HPDE6-E6E7 (cell line): ENCODE results near the gene RGPD8.
"Not testable (repeated sequence)": the region's sequence is repeated elsewhere in the genome, so short reads cannot be mapped to it uniquely, and the experiment has no call there.

Experiments
- DNase-seq: peaks from one replicate; pipeline ENCODE4 v3.0.0; 2011; ENCODE audit warnings: missing footprints; ENCODE audit errors: extremely low spot score

Gene RGPD8

DNA sequence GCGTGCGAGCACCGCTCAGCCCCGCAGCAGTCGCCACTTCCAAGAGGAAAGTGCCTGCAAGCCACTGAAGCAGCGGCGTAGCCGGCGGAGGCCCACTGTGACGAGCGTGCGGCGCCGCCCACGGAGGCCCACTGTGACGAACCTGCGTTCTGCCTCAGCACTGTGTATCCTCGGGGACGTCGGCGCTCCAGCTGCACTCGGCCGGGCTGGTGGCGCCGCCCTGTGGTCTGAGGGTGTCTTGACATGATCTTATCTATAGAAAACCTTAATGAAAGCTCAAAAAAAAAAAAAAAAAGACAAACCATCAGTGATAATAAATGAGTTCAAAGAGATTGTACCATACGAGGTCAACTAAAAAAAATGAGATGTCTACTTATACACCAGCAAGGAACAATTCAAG lies at the start of gene RGPD8:
RGPD8 (minus strand) TSS at position 166 of the 400 bp plus-strand sequence. CDS start 192 bp downstream, outside the sequence.
- not testable (repeated sequence) for DNase-seq

DNA sequence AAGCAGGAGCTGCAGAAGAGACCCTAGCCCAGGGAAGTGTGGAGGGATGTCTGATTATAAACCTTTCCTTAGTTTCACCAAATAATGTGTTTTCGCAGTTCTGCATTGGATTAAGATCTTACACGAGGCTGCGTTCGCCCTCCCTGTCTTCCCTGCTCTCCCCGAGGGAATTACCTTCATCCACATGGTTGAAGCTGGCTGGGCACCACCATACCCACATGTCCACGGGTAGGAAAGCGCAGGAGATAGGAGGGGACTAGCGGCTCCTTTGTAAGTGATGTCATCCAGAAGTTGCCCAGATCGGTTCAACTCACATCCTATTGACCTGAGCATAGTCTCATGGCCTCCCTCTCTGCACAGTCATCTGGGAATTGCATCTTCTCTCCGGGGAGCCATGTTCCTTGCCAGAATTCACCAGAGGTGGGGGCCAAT lies 49.6 kb upstream of the RGPD8 start:
- DNase-seq: no peak

DNA sequence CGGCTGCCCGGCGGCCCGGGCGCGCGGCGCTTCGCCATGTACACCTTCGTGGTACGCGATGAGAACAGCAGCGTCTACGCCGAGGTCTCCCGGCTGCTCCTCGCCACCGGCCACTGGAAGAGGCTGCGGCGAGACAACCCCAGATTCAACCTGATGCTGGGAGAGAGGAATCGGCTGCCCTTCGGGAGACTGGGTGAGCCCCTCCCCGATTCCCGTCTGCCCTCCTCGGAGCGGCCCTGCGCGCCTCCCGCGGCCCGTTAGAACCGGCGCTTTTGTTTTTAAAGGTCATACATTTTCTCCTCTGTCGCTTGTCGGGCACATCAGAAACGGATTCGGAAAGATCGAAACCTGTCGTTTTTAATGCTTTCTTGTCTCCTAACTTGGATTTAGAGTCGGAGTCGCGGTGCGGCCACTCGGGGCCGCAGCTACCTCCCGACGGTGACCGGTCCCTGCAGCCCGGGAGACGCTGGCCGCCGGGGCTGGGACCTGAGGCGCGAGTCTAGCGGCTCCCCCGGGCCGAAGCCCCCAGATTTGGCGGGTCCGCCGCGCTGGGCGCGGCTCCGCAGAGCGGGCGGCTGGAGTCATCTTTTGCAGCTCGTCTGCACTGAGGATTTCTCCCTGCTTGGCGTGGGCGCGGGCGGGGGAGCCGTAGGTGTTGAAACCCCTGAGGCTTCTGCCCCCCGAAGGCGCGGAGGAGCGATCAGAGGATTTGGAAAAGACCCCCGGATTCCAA lies 49.0 kb upstream of the RGPD8 start:
- DNase-seq: peak; percentile 50

GRCh38 chr2:112481528-112482233 lies 48.2 kb upstream of the RGPD8 start, which contains the start of gene TTL:
Gene TTL, plus strand, starts transcription at chr2:112482156. Its CDS starts 189 bp downstream, at chr2:112482345.
- peak; percentile 63 for DNase-seq

DNA sequence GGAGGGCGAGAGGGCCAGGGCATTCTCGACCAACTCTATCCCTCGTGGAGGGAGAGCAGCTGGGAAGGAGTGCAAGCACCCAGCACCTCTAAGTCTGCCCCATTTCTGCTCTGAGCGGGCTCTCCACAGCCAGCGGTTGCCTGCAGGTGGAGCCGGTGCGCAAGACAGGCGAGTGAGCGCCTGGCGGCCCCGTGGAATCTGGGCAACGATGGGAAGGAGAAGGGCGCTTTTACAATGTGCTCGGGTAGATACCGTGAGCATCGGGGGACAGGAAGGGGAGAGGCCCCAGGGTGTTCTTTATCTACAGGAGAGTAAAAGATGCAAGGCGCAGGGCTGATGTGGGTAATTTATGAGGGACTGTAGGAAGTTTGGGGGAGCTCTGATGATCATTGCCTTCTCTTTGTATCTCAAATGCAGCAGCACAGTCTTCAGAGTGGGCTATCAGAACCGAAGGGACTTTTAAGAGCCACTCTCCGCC lies 47.6 kb upstream of the RGPD8 start:
- DNase-seq: peak; percentile 94

GRCh38 chr2:112480530-112481049 lies 47.1 kb upstream of the RGPD8 start:
- no peak for DNase-seq

DNA sequence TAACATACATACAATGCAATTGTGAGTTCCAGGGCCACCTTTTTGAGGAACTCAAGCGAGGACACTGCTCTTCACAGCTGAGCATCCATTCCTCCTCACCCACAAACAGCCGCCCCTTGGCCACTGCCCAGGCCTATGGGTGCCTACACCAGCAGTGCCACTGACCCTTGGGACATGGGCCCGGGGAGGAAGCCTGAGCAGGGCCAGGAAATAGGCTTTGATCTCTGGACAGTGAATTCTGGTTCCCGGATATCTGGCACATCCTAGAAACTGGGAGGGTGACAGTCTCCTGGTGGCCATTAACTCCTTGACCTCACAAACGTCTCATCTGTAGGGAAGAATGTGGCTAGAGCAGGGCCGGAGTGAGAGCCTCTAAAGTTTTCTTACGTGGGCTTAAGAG lies 43.0 kb upstream of the RGPD8 start:
- no peak for DNase-seq

DNA sequence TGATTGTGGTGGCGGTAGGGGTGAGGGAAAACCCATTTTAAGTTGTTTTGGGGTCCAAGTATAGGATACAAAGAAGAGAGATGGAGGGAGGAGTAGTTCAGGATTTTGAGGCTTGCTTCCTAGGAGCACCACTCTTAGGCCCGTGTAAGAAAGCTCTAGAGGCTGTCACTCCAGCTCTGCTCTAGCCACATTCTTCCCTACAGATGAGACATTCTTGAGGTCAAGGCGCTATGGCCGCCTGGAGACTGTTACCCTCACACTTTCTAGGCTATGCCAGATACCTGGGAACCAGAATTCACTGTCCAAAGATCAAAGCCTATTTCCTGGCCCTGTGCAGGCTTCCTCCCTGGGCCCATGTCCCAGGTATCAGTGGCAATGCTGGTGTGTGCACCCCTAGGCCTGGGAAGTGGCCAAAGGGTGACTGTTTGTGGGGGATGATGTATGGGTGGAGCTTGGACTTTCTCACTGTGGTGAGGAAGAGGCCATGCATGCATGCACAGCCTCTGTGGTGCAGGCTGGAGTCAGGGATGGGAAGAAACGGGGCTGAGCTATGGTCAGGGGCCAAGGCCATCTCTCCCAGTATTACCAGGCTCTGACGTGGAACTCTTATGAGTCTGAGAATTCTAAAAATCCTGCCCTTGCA lies 41.5 kb upstream of the RGPD8 start:
- no peak for DNase-seq

- no peak for DNase-seq
Measured at GRCh38 chr2:112472547-112473263, 39.3 kb upstream of the RGPD8 start.

DNA sequence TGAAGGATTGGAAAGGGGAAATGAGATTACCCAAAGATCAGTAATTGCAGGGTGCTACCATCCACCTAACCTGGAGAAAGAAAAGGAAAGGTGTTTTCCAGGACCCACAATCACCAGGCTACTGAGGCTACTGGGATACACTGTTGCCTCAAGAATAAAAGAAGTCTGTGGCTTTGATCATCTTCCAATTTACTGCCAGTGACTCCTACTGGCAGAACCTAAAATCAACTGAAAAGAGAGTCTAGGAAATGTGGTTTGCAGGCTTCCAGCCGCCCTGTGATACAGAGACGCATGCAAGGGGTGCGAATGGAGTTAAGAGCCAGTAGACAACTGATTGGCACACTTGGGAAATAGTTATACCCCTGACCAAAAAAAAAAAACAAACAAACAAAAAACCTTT lies 31.9 kb upstream of the RGPD8 start:
- no peak for DNase-seq

DNA sequence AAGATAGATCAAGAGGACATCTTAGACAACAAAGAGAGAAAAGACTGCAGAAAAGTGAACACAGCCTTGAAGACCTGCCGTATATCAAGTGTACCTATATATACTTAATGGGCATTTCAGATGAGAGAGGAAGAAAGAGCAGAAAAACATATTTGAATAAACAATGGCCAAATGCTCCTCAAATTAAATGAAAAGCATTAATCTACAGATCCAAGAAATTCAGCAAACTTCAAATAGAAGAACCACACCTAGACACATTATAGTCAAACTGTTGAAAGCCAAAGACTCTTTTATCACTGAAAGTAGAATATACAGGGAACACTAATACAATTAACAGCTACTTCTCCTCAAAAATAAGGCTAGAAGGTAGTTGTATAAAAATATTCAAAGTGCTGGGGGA lies 29.8 kb upstream of the RGPD8 start:
- DNase-seq: no peak

- DNase-seq: no peak
Measured at GRCh38 chr2:112462178-112462577, 28.7 kb upstream of the RGPD8 start.

DNA sequence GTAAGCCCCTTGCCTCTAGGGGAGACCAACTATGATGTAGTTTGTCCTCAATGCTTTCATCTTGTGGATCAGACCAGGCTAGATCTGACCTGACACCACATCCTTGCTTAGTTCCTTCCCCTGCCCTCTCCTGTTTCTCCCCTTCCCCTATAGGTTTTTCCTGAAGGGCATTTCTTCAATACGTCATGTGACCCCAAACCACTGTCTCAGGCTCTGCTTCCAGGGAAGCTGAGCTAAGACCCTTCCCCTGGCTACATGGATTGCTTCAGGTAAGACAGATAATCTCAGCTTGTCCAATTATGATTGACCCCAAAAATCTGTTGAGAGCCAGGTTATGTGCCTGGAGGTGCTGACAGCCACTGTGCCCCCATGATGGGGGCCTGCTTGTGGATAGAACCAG lies 25.9 kb upstream of the RGPD8 start:
- DNase-seq: no peak

GRCh38 chr2:112454586-112454985 lies 21.1 kb upstream of the RGPD8 start:
- DNase-seq: no peak

GRCh38 chr2:112451317-112451716 lies 17.9 kb upstream of the RGPD8 start:
- no peak for DNase-seq

DNA sequence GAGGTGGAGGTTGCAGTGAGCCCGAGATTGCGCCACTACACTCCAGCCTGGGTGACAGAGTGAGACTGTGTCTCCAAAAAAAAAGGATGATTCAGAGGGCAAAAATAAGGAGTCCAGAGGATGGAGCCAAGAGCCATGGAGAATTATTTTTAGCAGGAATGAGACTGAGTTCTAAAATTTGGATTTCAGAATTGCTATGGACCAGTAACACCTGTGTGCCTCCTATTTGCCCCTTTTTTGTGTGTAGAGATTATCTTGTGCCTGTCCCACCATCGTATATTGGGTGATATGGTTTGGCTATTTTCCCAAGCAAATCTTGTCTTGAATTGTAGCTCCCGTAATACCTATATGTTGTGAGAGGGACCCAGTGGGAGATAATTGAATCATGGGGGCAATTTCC lies 16.4 kb upstream of the RGPD8 start:
- no peak for DNase-seq

GRCh38 chr2:112444256-112444655 lies 10.8 kb upstream of the RGPD8 start:
- not testable (repeated sequence) for DNase-seq

- DNase-seq: not testable (repeated sequence)
Measured at GRCh38 chr2:112438603-112439261, 5.3 kb upstream of the RGPD8 start.

GRCh38 chr2:112437405-112437831 lies 4.0 kb upstream of the RGPD8 start:
- DNase-seq: not testable (repeated sequence)

GRCh38 chr2:112436993-112437392 lies 3.5 kb upstream of the RGPD8 start:
- not testable (repeated sequence) for DNase-seq
